Midbrain (tissue), 1 donor: ENCODE results near the gene ANKS1B.
A peak's percentile ranks its signal among the peaks of the same experiment; 100 is the strongest.
"Not testable (repeated sequence)": the region's sequence is repeated elsewhere in the genome, so short reads cannot be mapped to it uniquely, and the experiment has no call there.

Experiments used
- DNase-seq: peaks from one replicate; lab custom pipeline; 2025; lab: John Stamatoyannopoulos, UW

Gene ANKS1B

GRCh38 chr12:99984271-99985128 is at the start of gene ANKS1B:
Gene ANKS1B, minus strand, starts transcription at chr12:99984936. Its CDS starts 699 bp downstream, at chr12:99984237.
- peak; percentile 14 for DNase-seq

- no peak for DNase-seq
Observed at GRCh38 chr12:100031836-100032235, 47.1 kb upstream of the ANKS1B start.

GRCh38 chr12:100027671-100028070 is 42.9 kb upstream of the ANKS1B start:
- no peak for DNase-seq

- DNase-seq: no peak
Observed at GRCh38 chr12:100026241-100026640, 41.5 kb upstream of the ANKS1B start.

- no peak for DNase-seq
Observed at GRCh38 chr12:100024974-100025555, 40.3 kb upstream of the ANKS1B start.

- DNase-seq: no peak
Observed at GRCh38 chr12:100020370-100020769, 35.6 kb upstream of the ANKS1B start.

GRCh38 chr12:100017056-100017455 is 32.3 kb upstream of the ANKS1B start:
- no peak for DNase-seq

- not testable (repeated sequence) for DNase-seq
Observed at GRCh38 chr12:100016304-100016703, 31.6 kb upstream of the ANKS1B start.

- DNase-seq: not testable (repeated sequence)
Observed at GRCh38 chr12:100005846-100006245, 21.1 kb upstream of the ANKS1B start.

GRCh38 chr12:99997806-99998205 is 13.1 kb upstream of the ANKS1B start:
- no peak for DNase-seq

GRCh38 chr12:99996095-99996494 is 11.4 kb upstream of the ANKS1B start:
- DNase-seq: no peak

GRCh38 chr12:99985631-99986030 is 895 bp upstream of the ANKS1B start:
- no peak for DNase-seq

- DNase-seq: no peak
Observed at GRCh38 chr12:99985129-99985570, 414 bp upstream of the ANKS1B start.

- DNase-seq: no peak
Observed at GRCh38 chr12:99983456-99984258, 1.1 kb downstream of the ANKS1B start.

- DNase-seq: no peak
Observed at GRCh38 chr12:99981639-99982190, 3.0 kb downstream of the ANKS1B start.

- no peak for DNase-seq
Observed at GRCh38 chr12:99979471-99979870, 5.3 kb downstream of the ANKS1B start.

- DNase-seq: no peak
Observed at GRCh38 chr12:99978152-99978551, 6.6 kb downstream of the ANKS1B start.

- DNase-seq: no peak
Observed at GRCh38 chr12:99977550-99977949, 7.2 kb downstream of the ANKS1B start.

- DNase-seq: no peak
Observed at GRCh38 chr12:99976762-99977161, 8.0 kb downstream of the ANKS1B start.

- DNase-seq: no peak
Observed at GRCh38 chr12:99975321-99975720, 9.4 kb downstream of the ANKS1B start.

- no peak for DNase-seq
Observed at GRCh38 chr12:99974146-99974545, 10.6 kb downstream of the ANKS1B start.

GRCh38 chr12:99966429-99966828 is 18.3 kb downstream of the ANKS1B start:
- DNase-seq: no peak
